GM12878 (cell line): ENCODE measurements around the gene C1QL1. TPM values are rescaled to one million over a fixed set of nuclear protein-coding genes. Genes with fewer than 3 reads are reported as not detected.

ENCODE experiments used
- ATAC-seq: fragments of 200-7000 bp; cut with Tn5 transposase; 3 replicates; pipeline ENCODE4 v1.9.1; 2020; ENCODE audit warnings: mild to moderate bottlenecking, moderate library complexity
- BruUV-seq: library from RNA; stranded (reverse); fragments of 400-500 nt; replicated peaks from 2 replicates; lab custom pipeline; 2021; lab: Mats Ljungman, UMichigan
- CTCF ChIA-PET: fragments of 300-600 bp; sonication (Branson Sonifier 250); formaldehyde crosslinking; extraction: SDS; loops from one replicate; lab custom pipeline; 2021; ENCODE audit warnings: inconsistent platforms; lab: Yijun Ruan, JAX
- POLR2A ChIA-PET: fragments of 350-600 bp; formaldehyde crosslinking; extraction: SDS; loops from one replicate; lab custom pipeline; 2021; ENCODE audit warnings: inconsistent platforms; lab: Charles Lee
- RAD21 ChIA-PET: fragments of 300-600 bp; sonication (Branson Sonifier 250); formaldehyde crosslinking; loops from one replicate; lab custom pipeline; 2023; ENCODE audit warnings: antibody characterized with exemption; ENCODE audit not compliant: unreplicated experiment; lab: Charles Lee
- SMC1A ChIA-PET: fragments of 300-600 bp; sonication (Branson Sonifier 250); formaldehyde crosslinking; loops from one replicate; lab custom pipeline; 2023; ENCODE audit not compliant: unreplicated experiment, uncharacterized antibody; lab: Charles Lee
- DNase-seq: peaks from one replicate; pipeline ENCODE4 v3.0.0-alpha.2; 2011; ENCODE audit warnings: low read depth, low spot score
- FAIRE-seq: peaks from 3 replicates; lab custom pipeline; 2011; peaks lifted over from hg19 to GRCh38; lab: Jason Lieb, UNC
- H2AFZ ChIP-seq: 2 replicates; pipeline ENCODE4 v1.6.0; 2011; ENCODE audit warnings: low read depth, low read length, control low read depth; ENCODE audit not compliant: control insufficient read depth
- H3K27ac ChIP-seq: 2 replicates; pipeline ENCODE4 v1.5.1; 2011; ENCODE audit warnings: control low read depth; ENCODE audit not compliant: control insufficient read depth, insufficient read depth
- H3K27me3 ChIP-seq, 2 experiments: replicated peaks in 1 of 2; 2 replicates each; pipeline versions ENCODE4 v1.6.0 to v1.6.1; 2011; ENCODE audit warnings: low read length in 1 of 2; ENCODE audit not compliant: control insufficient read depth in 2 of 2, insufficient read depth in 2 of 2
- H3K36me3 ChIP-seq, 2 experiments: 2 replicates each; pipeline ENCODE4 v1.5.1; 2011; ENCODE audit warnings: low read length in 1 of 2; ENCODE audit not compliant: control insufficient read depth in 2 of 2, insufficient read depth in 2 of 2
- H3K4me1 ChIP-seq: 2 replicates; pipeline ENCODE4 v1.6.1; 2011; ENCODE audit warnings: mild to moderate bottlenecking, low read length, moderate library complexity, mixed read lengths; ENCODE audit not compliant: control insufficient read depth, insufficient read depth
- H3K4me2 ChIP-seq: 2 replicates; pipeline ENCODE4 v1.6.0; 2011; ENCODE audit warnings: control low read depth; ENCODE audit not compliant: control insufficient read depth, insufficient read depth
- H3K4me3 ChIP-seq: fragments of 200-600 bp; sonication (generic); 2 replicates; pipeline ENCODE4 v1.5.1; 2016
- H3K79me2 ChIP-seq: 2 replicates; pipeline ENCODE4 v1.6.0; 2011; ENCODE audit warnings: low read length; ENCODE audit not compliant: control insufficient read depth, insufficient read depth
- H3K9ac ChIP-seq: 2 replicates; pipeline ENCODE4 v1.8.0; 2011; ENCODE audit warnings: low read length, control low read depth, mixed read lengths; ENCODE audit not compliant: control insufficient read depth, insufficient read depth
- H3K9me3 ChIP-seq: replicated peaks from 3 replicates; pipeline ENCODE4 v1.5.1; 2011; ENCODE audit warnings: mild to moderate bottlenecking, low read length; ENCODE audit not compliant: control insufficient read depth, insufficient read depth
- H4K20me1 ChIP-seq: 2 replicates; pipeline ENCODE4 v1.6.0; 2011; ENCODE audit not compliant: control insufficient read depth, insufficient read depth
- BCLAF1 ChIP-seq: fragments of 450-650 bp; IDR thresholded peaks from 2 replicates; pipeline ENCODE4 v1.6.1; 2017; ENCODE audit warnings: antibody characterized with exemption, mild to moderate bottlenecking, moderate library complexity
- CBX5 ChIP-seq: sonication (generic); IDR thresholded peaks from 2 replicates; pipeline ENCODE4 v1.6.1; 2016; ENCODE audit warnings: low read depth, moderate library complexity, mild to moderate bottlenecking, inconsistent platforms
- IKZF1 ChIP-seq: fragments of 450-650 bp; conservative IDR thresholded peaks from 2 replicates; pipeline ENCODE4 v1.6.1; 2017; ENCODE audit warnings: antibody characterized with exemption, mild to moderate bottlenecking
- NKRF ChIP-seq: fragments of 450-650 bp; conservative IDR thresholded peaks from 2 replicates; pipeline ENCODE4 v1.6.1; 2017; ENCODE audit warnings: mild to moderate bottlenecking, moderate library complexity
- SREBF2 ChIP-seq: IDR thresholded peaks from 2 replicates; pipeline ENCODE4 v1.6.1; 2012; ENCODE audit warnings: mild to moderate bottlenecking, low read length
- SRF ChIP-seq, 2 experiments: IDR thresholded peaks; 2 replicates each; pipeline ENCODE4 v1.6.1; 2011; ENCODE audit warnings: low read depth in 2 of 2, low read length in 2 of 2, mild to moderate bottlenecking in 1 of 2, moderate library complexity in 1 of 2
- TCF3 ChIP-seq: IDR thresholded peaks from 2 replicates; pipeline ENCODE4 v1.6.1; 2012; ENCODE audit warnings: low read depth, mild to moderate bottlenecking, low read length, borderline replicate concordance; ENCODE audit not compliant: insufficient read depth
- WGBS: methylation state at CpG from one replicate; pipeline ENCODE4 v1.1.6; 2016; ENCODE audit warnings: low lambda C conversion rate; ENCODE audit not compliant: insufficient replicate concordance, insufficient coverage; ENCODE audit errors: missing lambda C conversion rate; 5-methylcytosine and 5-hydroxymethylcytosine counted together
- in situ Hi-C: fragments of 300-500 bp; cut with MboI; formaldehyde crosslinking; loops from 9 replicates; pipeline ENCODE4 v1.14.3; 2018; ENCODE audit warnings: mixed read lengths
- intact Hi-C: fragments of 100-400 bp; cut with micrococcal nuclease; formaldehyde crosslinking; loops from one replicate; pipeline ENCODE4 v1.14.2; 2022; ENCODE audit not compliant: unreplicated experiment
- polyA plus RNA-seq, 11 experiments: library from polyadenylated mRNA; depleted of rRNA in 4 of 11; unstranded in 6 of 11; stranded (reverse) in 5 of 11; fragments of >200 nt; fragmentation: Nextera tagmentation in 4 of 11; fragmentation: Illumina TruSeq in 1 of 11; extraction: Ambion mirVana in 4 of 11; extraction: Trizol in 1 of 11; gene quantifications; 1 replicate in 1 of 11; 2 replicates in 10 of 11; pipeline versions ENCODE4 v1.2.1 to v1.2.3, GENCODE V29; 2011 to 2016; ENCODE audit warnings: inconsistent platforms in 2 of 11, missing spikeins in 2 of 11, low read depth in 1 of 11
- total RNA-seq, 4 experiments: library from RNA; depleted of rRNA in 3 of 4; stranded (reverse); fragments of >200 nt in 3 of 4; fragmentation: Illumina TruSeq in 1 of 4; extraction: Trizol in 1 of 4; gene quantifications; 2 replicates each; pipeline versions ENCODE4 v1.2.1 to v1.2.3, GENCODE V29; 2013 to 2021
- TF ChIP-seq, protein P1 (sequence below): IDR thresholded peaks from 2 replicates; pipeline ENCODE4 v1.6.1; 2011; ENCODE audit warnings: borderline replicate concordance, low read depth, mild to moderate bottlenecking, moderate library complexity, mixed read lengths, low read length; ENCODE audit not compliant: insufficient read depth; ENCODE audit errors: extremely low read length

Gene C1QL1
- total and polyA plus RNA-seq, 10 of the 15 experiments (the other 5 are each of a cell fraction or from before 2014, with no cell fraction given) = not detected

DNA sequence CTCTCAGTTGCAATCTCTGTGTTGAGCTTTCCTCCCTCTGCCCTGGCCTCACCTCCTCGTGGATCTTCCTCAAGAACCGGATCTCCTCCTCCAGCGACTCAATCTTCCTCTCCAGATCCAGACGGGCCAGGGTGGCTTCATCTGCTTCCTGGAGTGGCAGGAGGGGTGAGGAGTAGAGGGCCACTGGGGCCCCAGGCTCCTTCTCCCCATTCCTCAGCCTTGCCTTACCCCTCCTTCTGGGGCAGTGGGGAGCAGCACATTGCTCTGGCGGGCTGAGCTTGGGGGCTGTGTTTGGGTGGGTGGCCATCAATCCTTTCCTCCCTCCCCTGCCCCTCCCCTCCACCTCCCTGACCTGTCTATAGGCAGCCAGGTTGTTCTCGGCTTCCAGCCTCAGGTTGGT, 54.4 kb downstream of the C1QL1 start:
- Histone ChIP-seq H3K27me3 (no peaks in the 10 kb centered on the region; a peak in 3 of 4 replicates), H3K9ac (no peak overlapping the region), H2AFZ (no peak overlapping the region), H3K4me2 (no peak overlapping the region), H3K9me3 (no peaks in the 10 kb centered on the region), H3K4me3 (no peak overlapping the region), H3K27ac (no peak overlapping the region), H4K20me1 (no peaks in the 10 kb centered on the region), H3K36me3 (no peaks in the 10 kb centered on the region), H3K79me2 (no peaks in the 10 kb centered on the region), H3K4me1 (peaks cover 6% of the 10 kb centered on the region)
- SMC1A ChIA-PET = no interaction called here
- in situ Hi-C loops (no loop called here), intact Hi-C loops (no loop called here)
- no TSS peak for BruUV-seq
- DNase-seq (no peak), FAIRE-seq (no peak), ATAC-seq (no peak)
- CTCF ChIA-PET = interaction anchor here (0.6 to 1.2 kb wide), 3 partner anchors 8 to 202 kb away, joined by 3 to 4 read pairs (median 4); no protein-coding TSS in a partner anchor
- POLR2A ChIA-PET = no interaction called here
- 25% methylated on average over 6 of the region's 6 CpGs for WGBS
- RAD21 ChIA-PET = interaction anchor here (1.1 kb wide), 1 partner anchor 13 kb away, joined by 3 read pairs; no protein-coding TSS in a partner anchor
- TF ChIP-seq SRF (IDR thresholded peaks at IDR 0.05; ENCODE audit: low read depth in 2 of 2, low read length in 2 of 2) = no peak
- no peak for TF ChIP-seq SREBF2
- no peak for TF ChIP-seq NKRF
- TF ChIP-seq, protein P1, sequence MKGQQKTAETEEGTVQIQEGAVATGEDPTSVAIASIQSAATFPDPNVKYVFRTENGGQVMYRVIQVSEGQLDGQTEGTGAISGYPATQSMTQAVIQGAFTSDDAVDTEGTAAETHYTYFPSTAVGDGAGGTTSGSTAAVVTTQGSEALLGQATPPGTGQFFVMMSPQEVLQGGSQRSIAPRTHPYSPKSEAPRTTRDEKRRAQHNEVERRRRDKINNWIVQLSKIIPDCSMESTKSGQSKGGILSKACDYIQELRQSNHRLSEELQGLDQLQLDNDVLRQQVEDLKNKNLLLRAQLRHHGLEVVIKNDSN = no peak
- TF ChIP-seq IKZF1 = no peak
- no peak for TF ChIP-seq TCF3
- no peak for TF ChIP-seq CBX5
- no peak for TF ChIP-seq BCLAF1
